K562 (cell line): ENCODE data around the gene FIS1. TPM values are rescaled to one million over a fixed set of nuclear protein-coding genes. Genes with fewer than 3 reads are reported as not detected.

Experiments
- CEBPG ChIP-seq, 3 experiments: fragments of 200-800 bp in 1 of 3; sonication (Bioruptor generic) in 1 of 3; sonication (generic) in 1 of 3; formaldehyde crosslinking in 1 of 3; IDR thresholded peaks in 2 of 3; conservative IDR thresholded peaks in 1 of 3; 2 replicates each; pipeline versions ENCODE4 v1.6.1 to v1.8.0; 2016 to 2022; ENCODE audit warnings: missing compliant biosample characterization in 2 of 3, missing genetic modification characterization in 2 of 3, mild to moderate bottlenecking in 1 of 3, missing genetic modification reagents in 1 of 3
- HOMEZ ChIP-seq: fragments of 250-450 bp; sonication (Bioruptor Pico); IDR thresholded peaks from 2 replicates; pipeline ENCODE4 v1.4.0; 2020; ENCODE audit warnings: mild to moderate bottlenecking, moderate library complexity
- MAFF ChIP-seq: IDR thresholded peaks from 2 replicates; pipeline ENCODE4 v1.6.1; 2012; ENCODE audit warnings: low read length, improper control_type of control experiment
- RCOR1 ChIP-seq, 2 experiments: IDR thresholded peaks; 2 replicates each; pipeline ENCODE4 v1.6.1; 2012; ENCODE audit warnings: low read depth in 2 of 2, low read length in 2 of 2, borderline replicate concordance in 1 of 2, improper control_type of control experiment in 1 of 2
- RREB1 ChIP-seq: fragments of 250-450 bp; sonication (Bioruptor Pico); IDR thresholded peaks from 2 replicates; pipeline ENCODE4 v1.4.0; 2020
- TBL1XR1 ChIP-seq, 2 experiments: IDR thresholded peaks; 2 replicates each; pipeline ENCODE4 v1.6.1; 2012; ENCODE audit warnings: improper control_type of control experiment in 2 of 2, low read length in 2 of 2, mild to moderate bottlenecking in 1 of 2
- TOE1 ChIP-seq, 2 experiments: fragments of 450-650 bp in 1 of 2; sonication (generic) in 1 of 2; formaldehyde crosslinking in 1 of 2; IDR thresholded peaks; 2 replicates each; pipeline versions ENCODE4 v1.7.1 to v1.8.0; 2016 to 2022; ENCODE audit warnings: borderline replicate concordance in 2 of 2, mild to moderate bottlenecking in 2 of 2, antibody characterized with exemption in 1 of 2, inconsistent platforms in 1 of 2, low read depth in 1 of 2, missing genetic modification reagents in 1 of 2, moderate library complexity in 1 of 2
- UBTF ChIP-seq, 2 experiments: IDR thresholded peaks; 2 replicates each; pipeline ENCODE4 v1.6.1; 2012; ENCODE audit warnings: improper control_type of control experiment in 2 of 2, low read depth in 2 of 2, low read length in 2 of 2, borderline replicate concordance in 1 of 2
- ZBTB11 ChIP-seq, 3 experiments: fragments of 200-800 bp in 1 of 3; fragments of 250-450 bp in 1 of 3; fragments of 450-650 bp in 1 of 3; sonication (Bioruptor Pico) in 1 of 3; sonication (Bioruptor generic) in 1 of 3; formaldehyde crosslinking in 1 of 3; IDR thresholded peaks; 2 replicates each; pipeline versions ENCODE4 v1.6.1 to v1.8.0; 2016 to 2022; ENCODE audit warnings: mild to moderate bottlenecking in 2 of 3, missing genetic modification characterization in 2 of 3, missing compliant biosample characterization in 1 of 3, moderate library complexity in 1 of 3
- ZNF316 ChIP-seq: fragments of 450-650 bp; IDR thresholded peaks from 2 replicates; pipeline ENCODE4 v1.6.1; 2016
- polyA plus RNA-seq, 8 experiments: library from polyadenylated mRNA; depleted of rRNA in 4 of 8; stranded (reverse) in 5 of 8; unstranded in 3 of 8; fragments of >200 nt; fragmentation: Nextera tagmentation in 2 of 8; fragmentation: Illumina TruSeq in 1 of 8; extraction: Ambion mirVana in 2 of 8; extraction: Trizol in 1 of 8; gene quantifications; 2 replicates each; pipeline versions ENCODE4 v1.2.1 to v1.2.3, GENCODE V29; 2011 to 2014; ENCODE audit warnings: inconsistent platforms in 1 of 8, missing spikeins in 1 of 8
- total RNA-seq, 7 experiments: library from RNA; depleted of rRNA in 6 of 7; stranded (reverse); fragments of >200 nt in 6 of 7; fragmentation: Illumina TruSeq in 2 of 7; extraction: Trizol in 2 of 7; gene quantifications; 2 replicates each; pipeline versions ENCODE4 v1.2.1 to v1.2.3, GENCODE V29; 2011 to 2021; ENCODE audit warnings: low replicate concordance in 1 of 7

Gene FIS1
- total and polyA plus RNA-seq, 9 of the 15 experiments (the other 6 are each of a cell fraction or from before 2014, with no cell fraction given), result 86.0 to 257 (median 144) TPM

GRCh38 chr7:101243646-101244374 lies 1.1 kb downstream of the FIS1 start (continued):
- no peak for TF ChIP-seq UBTF (IDR thresholded peaks at IDR 0.05; ENCODE audit: borderline replicate concordance in 1 of 2, low read depth in 2 of 2, low read length in 2 of 2)
- TF ChIP-seq CEBPG (CRISPR knock-in tag; IDR thresholded peaks at IDR 0.05), result no peak
- 0 out of 4 replicates have a peak, but pooled peaks of 1 of the 2 experiments have one; percentile 9 for TF ChIP-seq CEBPG (tag; conservative IDR thresholded peaks at IDR 0.05 in 1 of 2, IDR thresholded peaks at IDR 0.05 in 1 of 2)
- TF ChIP-seq RCOR1 (IDR thresholded peaks at IDR 0.05; ENCODE audit: borderline replicate concordance in 1 of 2, low read depth in 2 of 2, low read length in 2 of 2), result peak in 1 of 2 experiments; percentile 52; a peak in 2 of 4 replicates
- TF ChIP-seq ZNF316, result peak; percentile 62
- TF ChIP-seq ZBTB11 (CRISPR knock-in tag; IDR thresholded peaks at IDR 0.05), result no peak
- no peak for TF ChIP-seq MAFF
- TF ChIP-seq RREB1 (CRISPR knock-in tag), result no peak
- peak in 1 of 2 experiments; percentile 36; a peak in 1 of 4 replicates for TF ChIP-seq TBL1XR1 (IDR thresholded peaks at IDR 0.05; ENCODE audit: low read length in 2 of 2)
- TF ChIP-seq TOE1 (IDR thresholded peaks at IDR 0.05; ENCODE audit: borderline replicate concordance), result peak; percentile 52; the same call in 1 of the 2 replicates
- no peak for TF ChIP-seq TOE1 (CRISPR knock-in tag; IDR thresholded peaks at IDR 0.05; ENCODE audit: borderline replicate concordance, low read depth)
- TF ChIP-seq HOMEZ, result 0 out of 2 replicates have a peak, but pooled peaks have one; percentile 43
